Neutrophil (primary cell): Measurements from ENCODE around the gene PCDH1.

Experiments
- H3K27ac ChIP-seq: fragments of 200-600 bp; sonication (generic); 2 replicates; pipeline ENCODE4 v1.5.1; 2016; ENCODE audit warnings: mild to moderate bottlenecking, moderate library complexity
- H3K27me3 ChIP-seq: fragments of 200-600 bp; sonication (generic); 2 replicates; pipeline ENCODE4 v1.6.0; 2016; ENCODE audit warnings: mild to moderate bottlenecking
- H3K36me3 ChIP-seq: fragments of 200-600 bp; sonication (generic); 2 replicates; pipeline ENCODE4 v1.5.1; 2017
- H3K4me1 ChIP-seq, 2 experiments: fragments of 200-600 bp in 1 of 2; sonication (generic) in 1 of 2; 1 replicate in 1 of 2; 2 replicates in 1 of 2; pipeline versions ENCODE4 v1.5.1 to v1.6.1; 2013 to 2016; ENCODE audit warnings: low read depth in 1 of 2, low read length in 1 of 2, mild to moderate bottlenecking in 1 of 2, moderate library complexity in 1 of 2; ENCODE audit not compliant: control insufficient read depth in 1 of 2, insufficient read depth in 1 of 2
- H3K4me3 ChIP-seq, 2 experiments: fragments of 200-600 bp in 1 of 2; sonication (generic) in 1 of 2; 1 replicate in 1 of 2; 2 replicates in 1 of 2; pipeline ENCODE4 v1.5.1; 2013 to 2016; ENCODE audit warnings: low read depth in 1 of 2, low read length in 1 of 2, mild to moderate bottlenecking in 1 of 2, moderate library complexity in 1 of 2
- H3K9me3 ChIP-seq: fragments of 200-600 bp; sonication (generic); 2 replicates; pipeline ENCODE4 v1.5.1; 2016
- TF ChIP-seq, protein P1 (sequence below): fragments of 200-600 bp; sonication (generic); IDR thresholded peaks from 2 replicates; pipeline ENCODE4 v1.5.1; 2016; ENCODE audit warnings: antibody characterized with exemption

Gene PCDH1

DNA sequence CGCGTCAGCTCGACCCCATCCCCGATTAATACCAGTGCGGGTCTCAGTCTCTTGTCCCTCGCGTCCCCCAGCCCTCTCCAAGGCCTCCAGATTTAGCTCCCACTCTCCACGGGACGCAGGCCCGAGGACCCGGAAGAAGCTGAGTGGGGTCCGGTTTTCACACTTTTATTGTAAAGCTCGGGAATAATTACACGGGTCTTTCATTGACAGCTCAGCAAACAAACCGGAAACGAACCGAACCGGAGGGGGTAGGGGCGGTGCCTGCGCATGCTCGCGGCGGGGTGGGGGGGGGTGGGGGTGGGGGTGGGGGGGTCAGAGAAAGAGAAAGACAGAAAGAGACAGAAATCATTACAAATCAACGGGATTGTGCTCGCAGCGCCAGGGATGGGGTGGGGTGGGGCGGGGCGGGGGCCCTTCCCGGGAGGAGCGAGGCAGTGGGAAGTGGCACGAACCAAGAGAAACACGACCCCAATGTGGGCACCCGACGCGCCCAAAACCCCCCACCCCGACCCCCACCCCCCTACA is 27.9 kb downstream of the PCDH1 start:
- H3K4me1 ChIP-seq, result peaks cover 13 to 18% of the 10 kb centered on the region in 2 experiments
- H3K27ac ChIP-seq, result no peak overlapping the region
- H3K4me3 ChIP-seq, result peak overlapping the region; percentile 72 to 80
- H3K27me3 ChIP-seq, result peaks cover 88% of the 10 kb centered on the region
- TF ChIP-seq, protein P1, sequence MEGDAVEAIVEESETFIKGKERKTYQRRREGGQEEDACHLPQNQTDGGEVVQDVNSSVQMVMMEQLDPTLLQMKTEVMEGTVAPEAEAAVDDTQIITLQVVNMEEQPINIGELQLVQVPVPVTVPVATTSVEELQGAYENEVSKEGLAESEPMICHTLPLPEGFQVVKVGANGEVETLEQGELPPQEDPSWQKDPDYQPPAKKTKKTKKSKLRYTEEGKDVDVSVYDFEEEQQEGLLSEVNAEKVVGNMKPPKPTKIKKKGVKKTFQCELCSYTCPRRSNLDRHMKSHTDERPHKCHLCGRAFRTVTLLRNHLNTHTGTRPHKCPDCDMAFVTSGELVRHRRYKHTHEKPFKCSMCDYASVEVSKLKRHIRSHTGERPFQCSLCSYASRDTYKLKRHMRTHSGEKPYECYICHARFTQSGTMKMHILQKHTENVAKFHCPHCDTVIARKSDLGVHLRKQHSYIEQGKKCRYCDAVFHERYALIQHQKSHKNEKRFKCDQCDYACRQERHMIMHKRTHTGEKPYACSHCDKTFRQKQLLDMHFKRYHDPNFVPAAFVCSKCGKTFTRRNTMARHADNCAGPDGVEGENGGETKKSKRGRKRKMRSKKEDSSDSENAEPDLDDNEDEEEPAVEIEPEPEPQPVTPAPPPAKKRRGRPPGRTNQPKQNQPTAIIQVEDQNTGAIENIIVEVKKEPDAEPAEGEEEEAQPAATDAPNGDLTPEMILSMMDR, result no peak
- no peaks in the 10 kb centered on the region for H3K9me3 ChIP-seq
- no peaks in the 10 kb centered on the region for H3K36me3 ChIP-seq

DNA sequence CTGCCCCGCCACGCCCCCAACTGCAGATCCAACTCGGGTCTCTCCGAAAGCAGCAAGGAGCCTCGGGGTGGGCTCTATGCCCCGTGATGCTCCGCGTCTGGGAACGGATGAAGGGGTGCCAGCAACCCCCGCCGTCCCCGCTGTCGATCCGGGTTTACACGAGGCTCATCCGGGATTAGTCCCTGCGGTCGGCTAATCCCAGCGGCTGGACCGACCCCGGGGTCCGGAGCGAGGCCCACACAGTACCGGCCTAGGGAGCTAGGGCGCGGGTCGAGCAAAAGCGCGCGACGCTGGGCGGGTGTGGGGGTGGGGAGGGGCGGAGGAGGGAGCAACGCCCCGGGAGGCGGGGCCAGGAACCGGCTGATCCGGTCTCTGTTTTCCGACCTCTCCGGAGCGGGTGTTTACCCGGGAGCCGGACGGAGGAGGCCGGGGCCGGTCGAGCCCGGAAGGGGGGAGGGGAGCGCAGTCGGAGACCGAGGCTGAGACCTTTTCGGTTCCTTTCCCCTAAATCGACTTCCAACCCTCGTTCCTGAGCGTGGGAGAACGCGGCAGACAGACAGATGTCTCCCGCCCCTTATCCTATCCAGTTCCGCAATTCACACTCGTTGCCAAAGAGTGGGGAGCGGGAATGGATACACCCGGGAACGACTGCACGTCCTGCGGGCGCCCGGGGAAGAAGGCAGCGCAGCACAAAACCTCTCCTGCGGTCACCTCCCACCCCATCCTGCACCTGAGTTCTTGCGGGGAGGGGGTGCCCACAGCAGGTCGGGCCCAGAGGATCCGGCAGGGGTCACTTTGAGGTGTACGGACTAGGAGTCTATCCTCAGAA is 28.6 kb downstream of the PCDH1 start:
- peak overlapping the region; percentile 20 for H3K27ac ChIP-seq
- H3K4me1 ChIP-seq, result peaks cover 13 to 18% of the 10 kb centered on the region in 2 experiments
- TF ChIP-seq, protein P1, result no peak
- H3K36me3 ChIP-seq, result no peaks in the 10 kb centered on the region
- H3K9me3 ChIP-seq, result no peaks in the 10 kb centered on the region
- H3K4me3 ChIP-seq, result peak overlapping the region; percentile 72 to 80
- H3K27me3 ChIP-seq, result peaks cover 95% of the 10 kb centered on the region

DNA sequence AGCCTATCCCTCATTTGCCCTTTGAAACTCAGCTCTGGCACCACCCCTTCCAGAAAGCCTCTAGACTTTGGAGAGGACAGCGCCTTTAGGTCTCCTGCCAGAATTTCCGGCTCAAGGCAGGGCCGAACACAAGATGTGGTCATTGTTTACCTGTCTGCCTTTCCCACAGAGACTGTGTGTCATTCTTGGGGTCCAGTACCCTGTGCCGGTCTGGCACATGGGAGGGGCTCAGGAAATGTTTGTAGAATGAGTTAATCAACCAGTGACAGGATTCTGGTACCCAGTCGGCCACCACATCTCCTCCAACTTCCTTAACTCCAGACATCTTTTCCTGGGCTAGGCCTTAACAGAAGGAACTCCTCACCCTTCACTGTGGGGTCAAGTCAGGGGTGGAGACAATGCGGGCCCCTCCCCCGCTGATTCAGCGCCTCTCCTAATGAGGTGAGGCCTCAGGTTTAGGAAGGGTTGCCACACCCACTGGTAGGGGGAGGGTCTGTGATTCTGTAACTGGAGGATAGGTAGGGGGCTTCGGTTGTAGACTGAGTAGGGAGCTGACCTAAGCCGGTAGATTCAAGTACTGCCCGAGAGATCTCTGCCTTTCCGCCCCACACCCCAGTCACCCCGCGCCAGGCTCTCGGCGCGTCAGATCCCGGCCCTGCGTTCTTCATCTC is 29.3 kb downstream of the PCDH1 start:
- no peak overlapping the region for H3K27ac ChIP-seq
- TF ChIP-seq, protein P1, result no peak
- H3K4me1 ChIP-seq, result peaks cover 13 to 18% of the 10 kb centered on the region in 2 experiments
- peak overlapping the region; percentile 72 to 80 for H3K4me3 ChIP-seq
- peaks cover 95% of the 10 kb centered on the region for H3K27me3 ChIP-seq
- H3K36me3 ChIP-seq, result no peaks in the 10 kb centered on the region
- H3K9me3 ChIP-seq, result no peaks in the 10 kb centered on the region

DNA sequence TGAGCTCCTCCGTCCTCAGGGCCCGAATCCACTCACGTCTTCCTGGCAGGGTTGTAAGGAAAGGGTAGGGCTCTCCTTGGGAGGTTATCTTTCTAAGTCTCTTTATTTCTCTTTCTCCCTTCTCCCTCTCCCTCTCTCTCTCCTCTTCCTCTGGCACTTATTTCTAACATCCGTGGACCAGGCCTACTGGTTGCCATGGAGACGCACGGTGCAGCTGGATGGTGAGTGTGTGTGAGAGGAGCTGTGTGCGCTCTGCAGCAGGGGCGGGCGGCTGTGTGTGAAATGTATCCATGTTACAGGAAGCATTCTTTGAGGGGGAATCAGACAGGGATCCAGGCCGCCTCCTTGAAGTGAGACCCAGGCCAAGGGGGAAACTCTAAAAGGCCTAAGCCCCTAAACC is 32.2 kb downstream of the PCDH1 start:
- TF ChIP-seq, protein P1, result no peak
- H3K36me3 ChIP-seq, result no peaks in the 10 kb centered on the region
- no peaks in the 10 kb centered on the region for H3K9me3 ChIP-seq
- H3K4me3 ChIP-seq, result no peak overlapping the region
- peaks cover 13 to 18% of the 10 kb centered on the region in 2 experiments for H3K4me1 ChIP-seq
- no peak overlapping the region for H3K27ac ChIP-seq
- H3K27me3 ChIP-seq, result peaks cover 97% of the 10 kb centered on the region

DNA sequence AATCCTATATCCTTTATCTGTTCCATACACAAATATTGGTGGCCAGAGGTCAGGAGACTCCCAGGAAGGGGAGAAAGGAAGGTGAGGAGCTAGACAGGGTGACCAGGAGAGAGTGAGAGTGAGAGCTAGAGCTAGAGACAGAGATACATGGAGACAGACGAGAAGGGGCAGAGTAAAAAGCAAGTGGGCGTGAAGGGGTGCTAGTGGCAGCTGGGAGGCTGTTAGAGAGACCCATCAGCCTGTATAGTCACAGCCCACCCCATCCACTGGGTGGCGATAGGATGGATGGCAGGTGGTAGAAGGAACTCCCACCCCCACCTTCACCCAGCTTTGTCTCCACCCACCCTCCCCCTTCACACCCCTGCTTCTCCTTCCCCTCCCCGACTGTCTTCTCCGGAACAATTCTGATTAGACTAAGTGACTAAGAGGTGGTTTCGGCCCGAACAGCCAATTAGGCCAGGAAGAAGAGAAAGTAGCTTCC is 32.8 kb downstream of the PCDH1 start:
- peaks cover 13 to 16% of the 10 kb centered on the region in 2 experiments for H3K4me1 ChIP-seq
- H3K4me3 ChIP-seq, result no peak overlapping the region
- H3K27ac ChIP-seq, result no peak overlapping the region
- TF ChIP-seq, protein P1, result no peak
- no peaks in the 10 kb centered on the region for H3K36me3 ChIP-seq
- peaks cover 95% of the 10 kb centered on the region for H3K27me3 ChIP-seq
- no peaks in the 10 kb centered on the region for H3K9me3 ChIP-seq
